Tibial artery (tissue), 4 donors: ENCODE measurements around the gene HOXD10.

Experiments used
- DNase-seq, 2 donors: peaks; one replicate each; pipeline ENCODE4 v3.0.0-alpha.2; 2019
- H3K27ac ChIP-seq, 2 donors: fragments of 200-600 bp; sonication (generic) in 1 of 2; 1 replicate in 1 of 2; 2 replicates in 1 of 2; pipeline ENCODE4 v1.5.1; 2018 to 2019; ENCODE audit warnings: mild to moderate bottlenecking in 1 of 2
- H3K27me3 ChIP-seq, 2 donors: fragments of 200-600 bp; sonication (generic) in 1 of 2; one replicate each; pipeline versions ENCODE4 v1.5.1 to v1.6.0; 2016 to 2019
- H3K36me3 ChIP-seq, 3 donors: fragments of 200-600 bp; sonication (generic) in 2 of 3; one replicate each; pipeline ENCODE4 v1.5.1; 2016 to 2019; ENCODE audit warnings: mild to moderate bottlenecking in 2 of 3
- H3K4me1 ChIP-seq, 4 donors: fragments of 200-600 bp; sonication (generic) in 2 of 4; 1 replicate in 3 of 4; 2 replicates in 1 of 4; pipeline ENCODE4 v1.5.1; 2016 to 2019
- H3K4me3 ChIP-seq, 2 donors: fragments of 200-600 bp; sonication (generic) in 1 of 2; 1 replicate in 1 of 2; 2 replicates in 1 of 2; pipeline ENCODE4 v1.5.1; 2018 to 2019; ENCODE audit warnings: mild to moderate bottlenecking in 2 of 2
- H3K9me3 ChIP-seq, 3 donors: fragments of 200-600 bp; sonication (generic) in 1 of 3; one replicate each; pipeline ENCODE4 v1.5.1; 2016 to 2019
- intact Hi-C: fragments of 100-400 bp; cut with DNase I; formaldehyde crosslinking; loops from one replicate; pipeline ENCODE4 v1.15.0; 2023; ENCODE audit warnings: low total_unique reads
- TF ChIP-seq, protein P1 (sequence below), 2 experiments: fragments of 200-600 bp in 1 of 2; fragments of 450-650 bp in 1 of 2; IDR thresholded peaks; one replicate each; pipeline ENCODE4 v1.5.1; 2017 to 2019; ENCODE audit warnings: antibody characterized with exemption in 2 of 2, mild to moderate bottlenecking in 1 of 2, moderate library complexity in 1 of 2

HOXD10 gene

DNA sequence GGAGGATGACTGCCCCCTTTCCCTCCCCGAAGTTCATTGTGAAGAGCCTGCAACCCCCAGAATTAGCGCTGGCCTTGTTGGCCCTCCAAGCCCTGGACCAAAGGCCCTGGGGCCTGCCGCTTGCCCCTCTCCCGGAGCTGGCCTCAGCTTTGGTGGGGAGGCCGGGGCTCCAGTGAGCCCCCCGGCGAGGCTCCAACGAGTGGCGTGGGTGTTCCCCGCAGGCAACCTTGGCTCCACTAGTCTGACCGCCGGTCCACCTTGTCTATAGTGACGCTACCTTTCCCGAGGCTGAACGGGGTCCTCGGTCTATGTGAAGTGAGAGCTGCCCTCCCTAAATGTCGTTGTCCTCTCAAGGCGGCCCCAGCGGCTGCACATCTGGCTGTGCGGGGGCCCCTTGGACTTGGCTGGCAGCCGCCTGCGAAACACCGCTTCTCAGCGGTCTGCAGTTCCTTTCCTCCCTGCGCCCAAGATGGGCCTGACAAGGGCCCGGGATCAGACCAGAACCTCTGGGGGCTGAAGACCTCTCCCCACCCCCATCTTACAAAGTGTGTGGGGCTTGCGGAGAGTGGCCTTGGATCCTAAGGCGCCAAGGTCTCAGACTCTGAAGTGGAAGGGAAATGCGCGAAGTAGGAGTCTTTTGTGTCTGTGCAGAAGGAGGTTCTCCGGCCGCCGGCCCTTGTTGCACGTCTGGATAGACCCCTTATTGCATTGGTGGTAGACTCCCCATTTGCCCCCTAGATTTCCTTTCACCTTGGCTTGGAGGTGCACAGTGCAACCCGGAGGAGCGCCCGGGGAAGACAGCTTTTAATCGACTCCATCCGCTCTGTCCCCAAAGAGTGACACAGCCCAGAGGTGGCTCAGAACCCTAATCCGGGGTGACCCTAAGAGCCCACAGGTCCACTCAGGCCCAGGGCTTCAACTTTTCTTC is 3.9 kb upstream of the HOXD10 start:
- Histone ChIP-seq H3K4me3 (no peak overlapping the region), H3K27ac (no peak overlapping the region), H3K27me3 (peaks cover 12 to 100% of the 10 kb centered on the region in 2 donors), H3K4me1 (peaks cover 0 to 28% (median 20%) of the 10 kb centered on the region in 4 donors), H3K9me3 (no peaks in the 10 kb centered on the region), H3K36me3 (no peaks in the 10 kb centered on the region)
- intact Hi-C loops, result loop anchor here (10.0 kb wide), 1 partner anchor 1032 kb away; no protein-coding TSS in a partner anchor
- no peak for DNase-seq
- TF ChIP-seq, protein P1, sequence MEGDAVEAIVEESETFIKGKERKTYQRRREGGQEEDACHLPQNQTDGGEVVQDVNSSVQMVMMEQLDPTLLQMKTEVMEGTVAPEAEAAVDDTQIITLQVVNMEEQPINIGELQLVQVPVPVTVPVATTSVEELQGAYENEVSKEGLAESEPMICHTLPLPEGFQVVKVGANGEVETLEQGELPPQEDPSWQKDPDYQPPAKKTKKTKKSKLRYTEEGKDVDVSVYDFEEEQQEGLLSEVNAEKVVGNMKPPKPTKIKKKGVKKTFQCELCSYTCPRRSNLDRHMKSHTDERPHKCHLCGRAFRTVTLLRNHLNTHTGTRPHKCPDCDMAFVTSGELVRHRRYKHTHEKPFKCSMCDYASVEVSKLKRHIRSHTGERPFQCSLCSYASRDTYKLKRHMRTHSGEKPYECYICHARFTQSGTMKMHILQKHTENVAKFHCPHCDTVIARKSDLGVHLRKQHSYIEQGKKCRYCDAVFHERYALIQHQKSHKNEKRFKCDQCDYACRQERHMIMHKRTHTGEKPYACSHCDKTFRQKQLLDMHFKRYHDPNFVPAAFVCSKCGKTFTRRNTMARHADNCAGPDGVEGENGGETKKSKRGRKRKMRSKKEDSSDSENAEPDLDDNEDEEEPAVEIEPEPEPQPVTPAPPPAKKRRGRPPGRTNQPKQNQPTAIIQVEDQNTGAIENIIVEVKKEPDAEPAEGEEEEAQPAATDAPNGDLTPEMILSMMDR (IDR thresholded peaks at IDR 0.05), result no peak

DNA sequence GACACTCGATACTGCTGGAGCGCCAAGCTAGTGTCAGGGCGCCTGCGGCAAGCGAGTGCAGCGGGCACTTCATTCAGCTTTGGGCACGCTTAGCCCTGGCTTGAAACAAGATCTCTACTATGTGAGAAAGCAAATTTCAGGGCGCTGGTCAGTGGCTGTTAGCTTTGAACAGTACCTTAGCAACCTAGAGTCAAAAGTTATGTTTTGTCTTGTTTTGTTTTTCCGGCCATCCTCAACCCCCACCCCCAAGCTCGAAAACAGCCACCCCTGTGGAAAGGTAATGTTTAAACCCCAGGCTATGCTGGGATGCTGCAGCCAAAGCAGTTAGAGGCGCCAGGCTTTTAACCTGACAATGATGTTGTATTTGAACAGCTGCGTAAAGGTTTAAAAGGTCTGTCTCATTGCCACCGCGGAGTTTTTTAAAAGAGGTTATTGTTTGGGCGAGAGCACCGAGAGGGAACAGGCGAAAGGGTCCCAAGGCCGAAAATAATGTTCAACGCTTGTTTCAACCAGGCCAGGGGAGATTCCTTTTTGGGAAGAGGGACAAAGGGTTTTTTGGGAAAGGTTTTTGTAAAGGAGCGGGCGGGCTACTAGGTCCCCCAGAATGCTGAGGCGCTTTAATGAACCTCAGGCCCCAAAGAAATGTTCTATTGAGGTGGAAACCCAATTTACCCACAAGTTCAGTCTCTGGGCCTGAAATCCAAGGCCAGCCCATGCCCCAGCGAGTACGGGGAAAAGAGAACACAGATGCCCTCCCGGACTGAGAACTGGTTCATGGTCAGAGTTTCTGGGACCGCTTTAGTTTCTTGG is 2.3 kb upstream of the HOXD10 start:
- intact Hi-C loops, result loop anchor here (10.0 kb wide), 1 partner anchor 1030 kb away; no protein-coding TSS in a partner anchor
- Histone ChIP-seq H3K27me3 (peaks cover 10 to 100% of the 10 kb centered on the region in 2 donors), H3K4me3 (no peak overlapping the region), H3K9me3 (no peaks in the 10 kb centered on the region), H3K4me1 (peaks cover 0 to 11% (median 7%) of the 10 kb centered on the region in 4 donors), H3K36me3 (no peaks in the 10 kb centered on the region), H3K27ac (no peak overlapping the region)
- DNase-seq, result no peak
- TF ChIP-seq, protein P1 (IDR thresholded peaks at IDR 0.05), result no peak

DNA sequence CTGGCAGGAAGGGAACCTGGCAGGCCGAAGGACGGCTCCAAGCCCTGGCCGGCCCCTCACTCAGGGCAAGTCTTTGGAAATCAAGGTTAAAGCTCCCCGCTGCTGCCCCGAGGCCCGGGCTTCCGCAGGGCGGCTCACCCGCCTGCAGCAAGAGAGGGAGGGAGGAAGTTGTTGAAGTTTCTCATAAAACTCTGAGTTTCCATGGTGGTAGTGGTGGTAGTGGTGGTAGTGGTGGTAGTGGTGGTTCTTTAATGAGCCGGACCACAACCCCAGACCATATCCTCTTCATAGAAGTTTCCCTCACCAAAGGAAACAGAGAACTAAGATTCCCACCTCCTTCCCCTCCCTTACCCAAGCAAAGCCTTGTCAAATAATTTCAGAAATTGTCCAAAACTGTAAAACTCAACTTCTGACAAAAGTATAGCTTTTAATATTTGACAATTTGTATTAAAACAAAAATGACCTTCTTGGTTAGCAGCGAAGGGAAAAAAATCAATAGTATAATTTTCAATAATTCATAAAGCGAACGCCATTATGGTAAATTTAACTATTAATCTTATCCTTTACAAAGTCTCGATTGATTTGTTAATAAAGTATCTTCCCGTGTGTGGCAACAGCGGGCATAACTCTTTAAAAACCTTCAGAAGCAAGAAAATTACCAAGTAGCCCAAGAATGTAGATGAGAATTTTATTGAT is 1.5 kb upstream of the HOXD10 start:
- DNase-seq, result no peak

DNA sequence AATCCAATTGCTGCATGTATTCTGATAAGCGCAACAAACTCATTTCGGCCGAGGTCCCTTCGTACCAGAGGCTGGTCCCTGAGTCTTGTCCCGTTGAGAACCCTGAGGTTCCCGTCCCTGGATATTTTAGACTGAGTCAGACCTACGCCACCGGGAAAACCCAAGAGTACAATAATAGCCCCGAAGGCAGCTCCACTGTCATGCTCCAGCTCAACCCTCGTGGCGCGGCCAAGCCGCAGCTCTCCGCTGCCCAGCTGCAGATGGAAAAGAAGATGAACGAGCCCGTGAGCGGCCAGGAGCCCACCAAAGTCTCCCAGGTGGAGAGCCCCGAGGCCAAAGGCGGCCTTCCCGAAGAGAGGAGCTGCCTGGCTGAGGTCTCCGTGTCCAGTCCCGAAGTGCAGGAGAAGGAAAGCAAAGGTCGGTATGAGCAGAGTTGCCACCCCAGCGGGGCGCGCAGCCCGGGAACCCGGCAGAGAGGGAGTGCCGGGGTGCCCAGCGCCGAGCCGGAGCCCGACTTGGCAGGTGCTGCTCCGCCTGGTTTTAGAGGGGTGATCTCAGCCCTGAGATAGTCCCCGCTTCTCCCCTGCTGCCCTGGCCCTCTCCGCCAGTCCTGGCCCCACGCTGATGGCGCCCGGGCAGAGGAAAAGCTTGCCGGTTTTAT is 714 bp downstream of the HOXD10 start:
- Histone ChIP-seq H3K36me3 (no peaks in the 10 kb centered on the region), H3K4me3 (no peak overlapping the region), H3K27ac (no peak overlapping the region), H3K4me1 (peaks cover 0 to 18% (median 13%) of the 10 kb centered on the region in 4 donors), H3K9me3 (no peaks in the 10 kb centered on the region), H3K27me3 (peaks cover 14 to 100% of the 10 kb centered on the region in 2 donors)
- DNase-seq, result no peak
- TF ChIP-seq, protein P1 (IDR thresholded peaks at IDR 0.05), result no peak
- intact Hi-C loops, result loop anchor here (10.0 kb wide), 1 partner anchor 1028 kb away; no protein-coding TSS in a partner anchor

More for the DNA sequence above, 1.5 kb upstream of the HOXD10 start:
- no peak overlapping the region for H3K4me3 ChIP-seq
- no peak overlapping the region for H3K27ac ChIP-seq
- H3K4me1 ChIP-seq, result peaks cover 0 to 11% (median 7%) of the 10 kb centered on the region in 4 donors
- TF ChIP-seq, protein P1 (IDR thresholded peaks at IDR 0.05), result no peak
- intact Hi-C loops, result loop anchor here (10.0 kb wide), 1 partner anchor 1030 kb away; no protein-coding TSS in a partner anchor
- no peaks in the 10 kb centered on the region for H3K9me3 ChIP-seq
- H3K27me3 ChIP-seq, result peaks cover 10 to 100% of the 10 kb centered on the region in 2 donors
- H3K36me3 ChIP-seq, result no peaks in the 10 kb centered on the region
